ENCODE measurements around the gene C1QL4. TPM values are rescaled to one million over a fixed set of nuclear protein-coding genes. Genes with fewer than 3 reads are reported as not detected.
"Not testable (repeated sequence)": the region's sequence is repeated elsewhere in the genome, so short reads cannot be mapped to it uniquely, and the experiment has no call there.

C1QL4 gene
- total RNA-seq, 2 donors from 2014 or later = not detected

- no peak for ATAC-seq
- no peak for DNase-seq
- intact Hi-C loops (cut with DNase I) = loop anchor here in 1 of 2 donors (5.0 kb wide), 1 partner anchor 52 kb away; no protein-coding TSS in a partner anchor
These were observed 2.5 kb upstream of the C1QL4 start for GRCh38 chr12:49339464-49339861.

- intact Hi-C loops (cut with DNase I) = loop anchor here in 1 of 2 donors (5.0 kb wide), 1 partner anchor 52 kb away; no protein-coding TSS in a partner anchor
- no peak for ATAC-seq
- no peak for DNase-seq
These were observed 2.0 kb upstream of the C1QL4 start for GRCh38 chr12:49338830-49339463.

GRCh38 chr12:49335955-49336644 is 888 bp downstream of the C1QL4 start:
- ATAC-seq = no peak
- DNase-seq = no peak
- intact Hi-C loops (cut with DNase I) = loop anchor here in 1 of 2 donors (5.0 kb wide), 1 partner anchor 49 kb away; no protein-coding TSS in a partner anchor

- DNase-seq (no peak), ATAC-seq (no peak)
- intact Hi-C loops (cut with DNase I) = loop anchor here in 1 of 2 donors (5.0 kb wide), 1 partner anchor 48 kb away; no protein-coding TSS in a partner anchor
These were observed 1.7 kb downstream of the C1QL4 start for GRCh38 chr12:49335118-49335954.

- DNase-seq (no peak), ATAC-seq (no peak)
- intact Hi-C loops (cut with DNase I) = loop anchor here in 1 of 2 donors (5.0 kb wide), 1 partner anchor 47 kb away; no protein-coding TSS in a partner anchor
These were observed 2.3 kb downstream of the C1QL4 start for GRCh38 chr12:49334681-49335080.

GRCh38 chr12:49334226-49334625 is 2.8 kb downstream of the C1QL4 start:
- intact Hi-C loops (cut with DNase I) = no loop called here
- DNase-seq (no peak), ATAC-seq (no peak)

- ATAC-seq; intact Hi-C loops (cut with DNase I); DNase-seq: not testable (repeated sequence)
These were observed 3.2 kb downstream of the C1QL4 start for GRCh38 chr12:49333778-49334177.

- intact Hi-C loops (cut with DNase I) = no loop called here
- DNase-seq (no peak), ATAC-seq (no peak)
These were observed 4.1 kb downstream of the C1QL4 start for GRCh38 chr12:49332891-49333371.

- ATAC-seq = no peak
- intact Hi-C loops (cut with DNase I) = no loop called here
- no peak for DNase-seq
These were observed 4.5 kb downstream of the C1QL4 start for GRCh38 chr12:49332441-49332861.

- peak; percentile 82 to 92 for ATAC-seq
- intact Hi-C loops (cut with DNase I) = no loop called here
- peak; percentile 66 for DNase-seq
These were observed 5.4 kb downstream of the C1QL4 start for GRCh38 chr12:49331380-49332222.

GRCh38 chr12:49330631-49331379 is 6.2 kb downstream of the C1QL4 start:
- ATAC-seq = no peak
- DNase-seq = no peak
- intact Hi-C loops (cut with DNase I) = no loop called here

- intact Hi-C loops (cut with DNase I) = no loop called here
- ATAC-seq (no peak), DNase-seq (no peak)
These were observed 6.9 kb downstream of the C1QL4 start for GRCh38 chr12:49330032-49330619.

GRCh38 chr12:49328816-49329215 is 8.2 kb downstream of the C1QL4 start:
- ATAC-seq = no peak
- intact Hi-C loops (cut with DNase I) = no loop called here
- DNase-seq = no peak

GRCh38 chr12:49327887-49328286 is 9.1 kb downstream of the C1QL4 start:
- DNase-seq (no peak), ATAC-seq (no peak)
- intact Hi-C loops (cut with DNase I) = no loop called here

- ATAC-seq (no peak), DNase-seq (no peak)
- intact Hi-C loops (cut with DNase I) = no loop called here
These were observed 9.6 kb downstream of the C1QL4 start for GRCh38 chr12:49327368-49327767.

GRCh38 chr12:49325606-49326005 is 11.4 kb downstream of the C1QL4 start:
- DNase-seq (no peak), ATAC-seq (no peak)
- intact Hi-C loops (cut with DNase I) = no loop called here

- ATAC-seq (no peak), DNase-seq (no peak)
- intact Hi-C loops (cut with DNase I) = no loop called here
These were observed 13.4 kb downstream of the C1QL4 start for GRCh38 chr12:49323524-49324097.

Measured in left cardiac atrium (tissue), 4 donors.